C1 segment of cervical spinal cord (tissue), 14 donors: ENCODE results near the gene TSHB.
"Not testable (repeated sequence)": the region's sequence is repeated elsewhere in the genome, so short reads cannot be mapped to it uniquely, and the experiment has no call there.

Experiments used
- DNase-seq, 14 donors: peaks; one replicate each; lab custom pipeline; 2025; lab: John Stamatoyannopoulos, UW

The TSHB gene

DNA sequence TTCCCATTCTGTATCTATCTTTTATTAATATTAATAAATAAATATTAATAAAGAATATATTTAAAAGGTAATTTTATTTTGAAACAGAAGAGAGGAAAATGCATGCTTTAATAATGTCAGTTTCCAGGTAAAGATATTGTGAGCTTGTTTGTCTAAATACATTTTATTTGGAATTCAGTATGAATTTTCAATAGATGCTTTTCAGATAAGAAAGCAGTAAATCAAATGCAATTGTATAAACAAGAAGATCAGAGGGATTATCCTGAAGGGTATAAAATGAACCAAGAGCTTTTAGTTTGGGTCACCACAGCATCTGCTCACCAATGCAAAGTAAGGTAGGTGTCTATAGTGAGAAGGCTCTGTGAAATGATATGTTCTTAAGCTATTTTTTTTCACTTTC, at the start of gene TSHB:
TSS of gene TSHB (plus strand) at position 301 of the 400 bp plus-strand sequence. CDS start 3,537 bp downstream, outside the sequence.
- no peak for DNase-seq

- no peak for DNase-seq
Measured at GRCh38 chr1:114982251-114982650, 47.4 kb upstream of the TSHB start.

- DNase-seq = no peak
Measured at GRCh38 chr1:114986286-114986685, 43.3 kb upstream of the TSHB start.

- no peak for DNase-seq
Measured at GRCh38 chr1:114988095-114988494, 41.5 kb upstream of the TSHB start.

DNA sequence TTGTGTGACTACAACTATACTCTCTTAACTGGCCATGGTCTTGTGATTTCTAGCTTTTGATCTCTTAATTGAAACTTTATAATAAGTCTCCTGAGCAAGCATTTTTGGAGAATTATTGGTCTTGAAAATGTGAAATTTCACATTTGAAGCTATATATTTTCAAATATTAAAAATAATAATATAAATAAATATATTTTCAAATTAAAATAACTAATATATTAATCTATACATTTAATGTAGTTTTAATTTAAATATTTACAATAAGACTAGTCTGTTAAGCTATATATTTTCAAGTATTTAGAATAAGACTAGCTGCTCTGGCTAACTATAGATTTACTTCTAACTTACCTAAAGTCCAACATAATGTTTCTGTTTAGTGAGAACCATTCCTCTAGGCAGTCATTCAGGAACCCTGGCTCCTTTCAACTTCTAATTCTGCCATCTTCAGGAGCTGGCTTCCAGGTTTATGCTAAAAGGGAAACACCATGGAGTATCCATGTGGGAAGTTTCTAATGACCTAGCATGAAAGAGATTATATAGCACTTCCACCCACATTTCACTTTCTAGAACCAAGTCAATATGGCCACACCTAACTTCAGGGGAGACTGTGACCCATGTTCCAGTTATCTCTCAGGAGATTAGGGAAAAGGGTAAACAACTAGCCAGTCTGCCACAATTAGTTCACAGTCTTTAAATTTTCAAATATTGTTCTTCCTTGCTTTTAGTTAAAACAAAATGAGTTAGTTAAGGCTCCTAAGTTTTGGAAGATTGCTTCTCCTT, 31.9 kb upstream of the TSHB start:
- DNase-seq = no peak

- no peak for DNase-seq
Measured at GRCh38 chr1:115006191-115006590, 23.4 kb upstream of the TSHB start.

GRCh38 chr1:115012006-115012405, 17.6 kb upstream of the TSHB start:
- DNase-seq = no peak

DNA sequence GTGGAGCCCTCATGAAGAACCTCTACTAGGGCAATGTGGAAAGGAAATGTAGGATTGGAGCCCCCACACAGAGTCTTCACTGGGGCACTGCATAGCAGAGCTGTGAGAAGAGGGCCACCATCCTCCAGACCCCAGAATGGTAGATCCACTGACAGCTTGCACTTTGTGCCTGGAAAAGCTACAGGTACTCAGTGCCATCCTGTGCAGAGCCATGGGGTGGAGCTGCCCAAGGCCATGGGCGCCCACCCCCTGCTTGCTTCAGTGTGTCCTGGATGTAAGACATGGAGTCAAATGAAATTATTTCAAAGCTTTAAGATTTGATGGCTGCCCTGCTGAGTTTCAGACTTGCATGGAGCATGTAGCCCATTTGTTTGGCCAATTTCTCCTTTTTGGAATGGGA, 17.2 kb upstream of the TSHB start:
- DNase-seq = no peak

GRCh38 chr1:115013792-115014191, 15.8 kb upstream of the TSHB start:
- no peak for DNase-seq

DNA sequence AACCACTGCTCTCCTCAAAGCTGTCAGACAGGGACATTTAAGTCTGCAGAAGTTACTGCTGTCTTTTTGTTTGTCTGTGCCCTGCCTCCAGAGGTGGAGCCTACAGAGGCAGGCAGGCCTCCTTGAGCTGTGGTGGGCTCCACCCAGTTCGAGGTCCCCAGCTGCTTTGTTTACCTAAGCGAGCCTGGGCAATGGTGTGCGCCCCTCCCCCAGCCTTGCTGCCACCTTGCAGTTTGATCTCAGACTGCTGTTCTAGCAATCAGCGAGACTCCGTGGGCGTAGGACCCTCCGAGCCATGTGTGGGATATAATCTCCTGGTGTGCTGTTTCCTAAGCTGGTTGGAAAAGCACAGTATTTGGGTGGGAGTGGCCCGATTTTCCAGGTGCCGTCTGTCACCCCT, 10.1 kb upstream of the TSHB start:
- not testable (repeated sequence) for DNase-seq

DNA sequence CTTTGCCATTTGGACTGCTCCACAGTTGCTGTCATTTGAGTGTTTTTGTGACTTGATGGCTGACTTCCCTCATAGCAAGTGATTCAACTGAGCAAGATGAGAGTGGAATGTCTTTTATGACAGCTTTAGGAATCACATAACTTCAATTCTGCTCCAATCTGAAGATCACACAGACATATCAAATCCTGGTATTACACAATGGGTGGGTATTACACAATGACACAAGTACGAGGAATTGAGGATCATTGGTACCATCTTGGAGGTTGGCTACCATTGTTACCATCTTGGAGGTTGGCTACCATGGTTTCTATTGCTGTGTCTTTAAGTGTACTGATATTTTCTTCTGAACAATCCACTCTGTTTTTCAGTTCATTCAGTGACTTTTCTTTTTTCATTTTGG, 8.5 kb upstream of the TSHB start:
- no peak for DNase-seq

DNA sequence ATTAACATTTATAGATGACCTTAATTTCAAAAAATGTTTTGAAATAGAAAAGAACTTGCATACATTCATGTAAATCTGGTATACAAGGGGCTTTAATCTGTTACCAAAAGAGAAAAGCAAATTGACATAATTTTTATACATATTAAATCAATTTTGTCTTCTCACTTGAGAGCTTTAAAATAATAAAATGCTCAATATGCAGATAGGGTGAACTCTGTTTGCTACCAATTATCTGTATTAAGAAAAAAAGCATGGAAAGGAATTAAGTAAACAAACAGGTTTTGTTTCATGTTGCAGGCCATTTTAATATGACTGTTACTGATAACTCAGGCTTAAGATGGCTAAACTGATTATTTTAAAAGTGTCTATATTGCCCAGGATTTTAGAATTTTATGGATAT, 6.0 kb upstream of the TSHB start:
- DNase-seq = no peak

GRCh38 chr1:115031595-115031994, 2.0 kb downstream of the TSHB start:
- no peak for DNase-seq

DNA sequence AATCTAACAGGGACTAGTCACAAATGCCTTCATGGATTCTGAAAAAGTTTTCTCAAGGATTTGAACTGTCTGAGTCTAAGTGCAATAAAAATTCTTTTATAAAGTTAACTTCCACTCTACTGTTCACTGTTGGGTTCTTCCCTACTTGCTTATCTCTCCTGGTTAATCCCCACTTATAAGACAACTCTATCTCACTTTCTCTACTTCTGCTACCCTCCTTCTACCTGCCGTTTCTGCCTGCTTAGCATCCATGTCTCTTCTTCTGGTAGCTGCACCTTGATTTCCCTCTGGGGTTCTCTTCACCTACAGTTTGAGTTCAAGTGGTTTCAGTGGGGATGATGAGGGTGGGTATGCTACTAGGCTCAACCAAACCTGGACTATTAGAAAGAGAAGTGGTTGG, 6.0 kb downstream of the TSHB start:
- DNase-seq = no peak

DNA sequence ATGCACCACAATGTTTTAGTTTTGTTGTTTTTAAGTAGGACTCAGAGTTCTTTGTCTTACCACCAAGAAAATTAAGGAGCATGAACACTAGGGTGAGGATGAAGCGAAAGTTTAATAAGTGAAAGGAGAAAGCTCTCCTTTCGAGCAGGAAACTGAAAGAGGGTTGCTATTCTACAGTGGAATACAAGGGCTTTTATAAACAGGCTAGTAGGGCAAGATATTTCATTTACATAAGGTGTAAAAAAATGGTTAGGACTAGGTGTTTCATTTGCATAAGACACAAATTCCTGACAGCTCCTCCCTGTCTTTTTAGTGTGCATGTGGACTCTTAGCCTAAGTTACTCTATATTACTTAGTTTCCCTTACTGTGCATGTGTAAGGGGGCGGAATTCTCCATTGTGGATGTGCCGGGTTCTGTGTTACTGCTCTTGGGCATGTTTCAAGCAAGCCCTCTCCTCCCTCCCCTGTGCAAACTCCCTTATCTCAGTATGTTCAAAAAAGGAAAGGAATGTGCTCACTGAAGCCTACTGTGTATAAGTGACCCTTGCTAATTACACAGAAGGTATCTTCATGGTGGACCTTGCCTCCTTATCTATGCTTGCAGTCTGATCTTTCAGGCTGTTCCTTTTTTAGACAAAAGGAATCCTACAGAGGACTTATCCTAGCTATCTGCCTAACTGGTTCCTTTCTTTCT, 7.3 kb downstream of the TSHB start:
- no peak for DNase-seq

GRCh38 chr1:115040501-115040900, 10.9 kb downstream of the TSHB start:
- no peak for DNase-seq

- no peak for DNase-seq
Measured at GRCh38 chr1:115041654-115042053, 12.0 kb downstream of the TSHB start.

DNA sequence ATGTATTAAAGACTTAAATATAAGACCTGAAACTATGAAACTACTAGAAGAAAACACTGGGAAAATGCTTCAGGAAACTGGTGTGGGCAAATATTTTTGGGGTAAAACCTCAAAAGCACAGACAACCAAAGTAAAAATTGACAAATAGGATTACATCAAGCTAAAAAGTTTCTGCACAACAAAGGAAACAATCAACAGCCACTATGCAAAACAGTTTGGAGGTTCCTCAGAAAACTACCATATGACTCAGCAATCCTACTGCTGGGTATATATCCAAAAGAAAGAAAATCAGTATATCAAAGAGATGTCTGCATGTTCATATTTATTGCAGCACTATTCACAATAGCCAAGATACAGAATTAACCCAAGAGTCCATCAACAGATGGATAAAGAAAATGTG, 17.1 kb downstream of the TSHB start:
- DNase-seq = no peak

GRCh38 chr1:115051850-115052249, 22.2 kb downstream of the TSHB start:
- no peak for DNase-seq

DNA sequence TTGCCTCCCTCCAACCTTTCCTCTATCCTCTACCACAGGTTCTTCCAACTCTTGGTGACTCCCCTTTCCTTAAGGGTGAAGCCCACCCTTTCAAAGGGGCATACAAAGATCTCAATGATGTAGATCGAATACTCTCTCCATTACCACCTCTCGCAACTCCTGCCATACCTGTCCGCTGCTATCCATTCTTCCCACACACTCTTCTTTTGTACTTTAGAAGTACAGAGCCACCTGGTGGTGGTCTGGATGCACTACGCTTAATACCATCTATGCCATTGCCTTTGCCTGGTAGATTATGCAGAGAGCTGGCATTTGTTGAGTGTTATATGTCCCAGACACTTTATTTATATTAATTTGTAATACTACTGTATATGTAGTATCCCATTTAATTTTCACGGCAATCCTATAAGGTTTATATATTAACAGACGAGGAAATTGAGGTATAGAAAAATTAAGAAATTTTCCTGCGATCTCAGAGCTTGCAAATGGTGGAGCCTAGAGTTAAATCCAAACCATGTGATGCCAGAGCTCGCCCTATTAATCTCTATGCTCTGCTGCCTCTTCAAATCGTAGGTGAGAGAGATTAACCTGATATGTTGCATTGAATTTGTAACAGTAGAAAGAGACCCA, 22.9 kb downstream of the TSHB start:
- DNase-seq = peak in 2 of 14 donors; percentile 3 to 8

GRCh38 chr1:115056395-115056798, 26.8 kb downstream of the TSHB start:
- no peak for DNase-seq

DNA sequence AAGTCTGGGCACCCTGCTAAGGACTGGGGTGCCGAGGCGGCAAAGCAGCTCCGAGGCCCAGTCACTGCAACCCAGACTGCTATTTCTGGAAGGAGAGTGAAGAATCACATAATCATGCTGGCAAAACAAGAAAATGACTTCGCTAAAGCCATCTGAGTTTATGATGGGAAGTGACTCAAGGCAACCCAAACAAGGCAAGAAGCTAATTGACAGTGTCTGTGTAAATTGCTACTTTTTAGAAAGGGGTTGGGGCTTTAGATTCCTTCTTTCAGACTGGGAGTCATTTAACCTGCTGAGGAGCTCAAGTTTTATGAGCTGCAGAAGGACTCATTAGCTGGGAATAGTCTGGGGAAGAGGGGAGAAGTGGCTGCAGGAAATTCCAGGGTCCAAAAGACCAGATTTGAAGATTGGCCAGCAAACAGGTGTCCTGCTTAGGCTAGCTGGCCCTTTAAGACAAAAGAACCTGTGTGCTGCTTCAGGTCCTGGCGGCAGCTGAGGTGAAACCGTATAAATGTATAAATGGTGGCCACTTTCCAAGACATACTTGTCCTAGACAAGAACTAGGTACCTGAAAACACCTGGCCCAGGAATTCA, 28.1 kb downstream of the TSHB start:
- DNase-seq = no peak
